SU-DHL-6 (cell line): ENCODE measurements around the gene TMEM220.

ENCODE experiments used
- H2AFZ ChIP-seq: fragments of 200-600 bp; sonication (generic); 2 replicates; pipeline ENCODE4 v1.6.1; 2014; ENCODE audit warnings: low read depth, mild to moderate bottlenecking, moderate library complexity, mixed read lengths, antibody characterized with exemption, low read length; ENCODE audit not compliant: severe bottlenecking
- H3F3A ChIP-seq: fragments of 200-600 bp; shearing (Covaris generic); 2 replicates; pipeline ENCODE4 v1.6.0; 2016; ENCODE audit warnings: antibody characterized with exemption, mild to moderate bottlenecking; ENCODE audit not compliant: insufficient read depth
- H3K27ac ChIP-seq: fragments of 200-600 bp; sonication (generic); 2 replicates; pipeline ENCODE4 v1.5.1; 2016; ENCODE audit warnings: low read depth, mild to moderate bottlenecking, low read length, moderate library complexity, mixed read lengths
- H3K27me3 ChIP-seq: fragments of 200-600 bp; sonication (generic), shearing (Covaris generic); 2 replicates; pipeline ENCODE4 v1.6.0; 2014; ENCODE audit warnings: mild to moderate bottlenecking, low read length
- H3K36me3 ChIP-seq: fragments of 200-600 bp; sonication (generic); 2 replicates; pipeline ENCODE4 v1.6.1; 2014; ENCODE audit warnings: mild to moderate bottlenecking, low read length, mixed read lengths
- H3K4me2 ChIP-seq: fragments of 300-600, 200-600 bp; shearing (Covaris generic), sonication (generic); 2 replicates; pipeline ENCODE4 v1.6.0; 2014; ENCODE audit warnings: low read length, low read depth, mild to moderate bottlenecking; ENCODE audit not compliant: poor library complexity, severe bottlenecking
- H3K4me3 ChIP-seq: fragments of 200-600 bp; sonication (generic); 2 replicates; pipeline ENCODE4 v1.5.1; 2014; ENCODE audit warnings: antibody characterized with exemption, low read length, mild to moderate bottlenecking, mixed read lengths; ENCODE audit not compliant: insufficient read depth, poor library complexity, severe bottlenecking
- H3K79me2 ChIP-seq: fragments of 200-600 bp; sonication (generic); 2 replicates; pipeline ENCODE4 v1.6.1; 2014; ENCODE audit warnings: mild to moderate bottlenecking, low read length, moderate library complexity; ENCODE audit not compliant: insufficient read depth
- H3K9ac ChIP-seq: fragments of 200-600 bp; sonication (generic); 2 replicates; pipeline ENCODE4 v1.7.0; 2014; ENCODE audit warnings: mild to moderate bottlenecking, low read length
- H3K9me2 ChIP-seq: fragments of 200-600 bp; sonication (generic); replicated peaks from 2 replicates; pipeline ENCODE4 v1.6.1; 2014; ENCODE audit warnings: low read length; ENCODE audit not compliant: insufficient read depth
- H3K9me3 ChIP-seq: fragments of 200-600 bp; sonication (generic); 2 replicates; pipeline ENCODE4 v1.6.1; 2014; ENCODE audit warnings: low read length, mixed read lengths; ENCODE audit not compliant: insufficient read depth
- H4K20me1 ChIP-seq: fragments of 200-600 bp; sonication (generic); 2 replicates; pipeline ENCODE4 v1.6.1; 2014; ENCODE audit warnings: low read depth, mild to moderate bottlenecking, antibody characterized with exemption, low read length, moderate library complexity, mixed read lengths
- CTCF ChIP-seq: fragments of 200-600 bp; sonication (generic); IDR thresholded peaks from one replicate; pipeline ENCODE4 v1.5.1; 2017; ENCODE audit warnings: antibody characterized with exemption, mild to moderate bottlenecking, low read length, moderate library complexity; ENCODE audit not compliant: insufficient read depth, poor library complexity, severe bottlenecking
- EZH2phosphoT487 ChIP-seq: fragments of 200-600 bp; sonication (generic), shearing (Covaris generic); conservative IDR thresholded peaks from 2 replicates; pipeline ENCODE4 v1.6.1; 2018; ENCODE audit warnings: mild to moderate bottlenecking, antibody characterized with exemption, low read length, moderate library complexity, mixed read lengths

TMEM220 gene

GRCh38 chr17:10756185-10756584 lies 26.4 kb upstream of the TMEM220 start:
- no peaks in the 10 kb centered on the region for H3F3A ChIP-seq

GRCh38 chr17:10755592-10756127 lies 25.8 kb upstream of the TMEM220 start:
- H3K9me3 ChIP-seq = no peaks in the 10 kb centered on the region
- H3K27me3 ChIP-seq = no peaks in the 10 kb centered on the region
- no peaks in the 10 kb centered on the region for H3K36me3 ChIP-seq
- H4K20me1 ChIP-seq = no peaks in the 10 kb centered on the region
- no peak for TF ChIP-seq EZH2phosphoT487
- no peak for TF ChIP-seq CTCF
- no peak overlapping the region for H3K4me3 ChIP-seq
- H3K79me2 ChIP-seq = no peaks in the 10 kb centered on the region
- no peak overlapping the region for H3K4me2 ChIP-seq
- H3F3A ChIP-seq = no peaks in the 10 kb centered on the region
- H2AFZ ChIP-seq = no peak overlapping the region
- no peak overlapping the region for H3K9ac ChIP-seq
- no peak overlapping the region for H3K27ac ChIP-seq
- H3K9me2 ChIP-seq = no peaks in the 10 kb centered on the region

More at GRCh38 chr17:10756185-10756584, 26.4 kb upstream of the TMEM220 start:
- H3K79me2 ChIP-seq = no peaks in the 10 kb centered on the region
- no peaks in the 10 kb centered on the region for H3K27me3 ChIP-seq
- no peak overlapping the region for H2AFZ ChIP-seq
- no peaks in the 10 kb centered on the region for H3K9me3 ChIP-seq
- TF ChIP-seq CTCF = no peak
- no peak for TF ChIP-seq EZH2phosphoT487
- no peak overlapping the region for H3K27ac ChIP-seq
- no peaks in the 10 kb centered on the region for H3K9me2 ChIP-seq
- no peaks in the 10 kb centered on the region for H4K20me1 ChIP-seq
- H3K36me3 ChIP-seq = no peaks in the 10 kb centered on the region
- H3K9ac ChIP-seq = no peak overlapping the region
- H3K4me3 ChIP-seq = no peak overlapping the region
- no peak overlapping the region for H3K4me2 ChIP-seq

GRCh38 chr17:10754861-10755591 lies 25.2 kb upstream of the TMEM220 start:
- TF ChIP-seq CTCF (no peak), EZH2phosphoT487 (no peak)
- Histone ChIP-seq H3K79me2 (no peaks in the 10 kb centered on the region), H3K36me3 (no peaks in the 10 kb centered on the region), H4K20me1 (no peaks in the 10 kb centered on the region), H3K9me3 (no peaks in the 10 kb centered on the region), H3K4me3 (no peak overlapping the region), H3K4me2 (no peak overlapping the region), H2AFZ (no peak overlapping the region), H3K27ac (no peak overlapping the region), H3K27me3 (no peaks in the 10 kb centered on the region), H3K9me2 (no peaks in the 10 kb centered on the region), H3F3A (no peaks in the 10 kb centered on the region), H3K9ac (no peak overlapping the region)
